CD4-positive, alpha-beta T cell treated with Interferon gamma for 1 hour (primary cell): Measurements from ENCODE around the gene IRF8.

Experiments
- DNase-seq: peaks from one replicate; pipeline ENCODE4 v3.0.0-alpha.2; 2020

Gene IRF8

GRCh38 chr16:85961988-85962915 lies 63.3 kb downstream of the IRF8 start:
- DNase-seq, result no peak

- no peak for DNase-seq
Observed at GRCh38 chr16:85963753-85964285, 64.9 kb downstream of the IRF8 start.

GRCh38 chr16:85965125-85965524 lies 66.2 kb downstream of the IRF8 start:
- no peak for DNase-seq

- no peak for DNase-seq
Observed at GRCh38 chr16:85967111-85967510, 68.1 kb downstream of the IRF8 start.

- DNase-seq, result no peak
Observed at GRCh38 chr16:85968041-85968920, 69.3 kb downstream of the IRF8 start.

GRCh38 chr16:85969159-85969558 lies 70.2 kb downstream of the IRF8 start:
- DNase-seq, result no peak

- no peak for DNase-seq
Observed at GRCh38 chr16:85969591-85969990, 70.6 kb downstream of the IRF8 start.

- DNase-seq, result no peak
Observed at GRCh38 chr16:85970016-85970733, 71.2 kb downstream of the IRF8 start.

GRCh38 chr16:85970738-85971137 lies 71.8 kb downstream of the IRF8 start:
- no peak for DNase-seq
